Lower lobe of right lung (tissue), 2 donors: ENCODE data around the gene ISG15. TPM values are rescaled to one million over a fixed set of nuclear protein-coding genes. Genes with fewer than 3 reads are reported as not detected.

Experiments
- ATAC-seq, 2 donors: fragments of 200-7000 bp; cut with Tn5 transposase; one replicate each; pipeline ENCODE4 v1.9.1; 2020 to 2022; ENCODE audit warnings: mild to moderate bottlenecking in 2 of 2, moderate library complexity in 2 of 2
- DNase-seq: peaks from one replicate; pipeline ENCODE4 v3.0.0-alpha.2; 2020
- H3K27ac ChIP-seq: fragments of 200-600 bp; one replicate; pipeline ENCODE4 v1.8.0; 2022
- H3K27me3 ChIP-seq: fragments of 200-600 bp; one replicate; pipeline ENCODE4 v1.8.0; 2022; ENCODE audit warnings: low read depth
- H3K36me3 ChIP-seq: fragments of 200-600 bp; one replicate; pipeline ENCODE4 v1.8.0; 2022; ENCODE audit warnings: mild to moderate bottlenecking
- H3K4me1 ChIP-seq: fragments of 200-600 bp; one replicate; pipeline ENCODE4 v1.8.0; 2022
- H3K4me3 ChIP-seq: fragments of 200-600 bp; one replicate; pipeline ENCODE4 v1.8.0; 2022; ENCODE audit warnings: mild to moderate bottlenecking
- H3K9me3 ChIP-seq: fragments of 200-600 bp; one replicate; pipeline ENCODE4 v1.8.0; 2022
- CTCF ChIP-seq: fragments of 200-600 bp; IDR thresholded peaks from one replicate; pipeline ENCODE4 v1.8.0; 2022; ENCODE audit warnings: antibody characterized with exemption, mild to moderate bottlenecking
- intact Hi-C: fragments of 100-400 bp; cut with DNase I; formaldehyde crosslinking; loops from one replicate; pipeline ENCODE4 v1.11.0; 2022
- total RNA-seq: library from RNA; stranded (reverse); fragmentation: NEBNext Ultra II Directional; extraction: Animal tissue kit (Norgen Biotek cat#: 25700); gene quantifications from one replicate; pipeline ENCODE4 v1.2.1, GENCODE V29; 2021
- donor health status: DM: no; HTN: yes; CAD: no; lungs with severe emphysema.

Gene ISG15
- total RNA-seq, 1 donor from 2014 or later = 76.9 TPM

GRCh38 chr1:970242-970972, 42.9 kb upstream of the ISG15 start:
- Histone ChIP-seq H3K9me3 (no peaks in the 10 kb centered on the region), H3K4me1 (peaks cover 18% of the 10 kb centered on the region), H3K27ac (no peak overlapping the region), H3K36me3 (no peaks in the 10 kb centered on the region), H3K4me3 (no peak overlapping the region), H3K27me3 (peaks cover 63% of the 10 kb centered on the region)
- intact Hi-C loops = no loop called here
- no peak for DNase-seq
- no peak for TF ChIP-seq CTCF
- no peak for ATAC-seq

- Histone ChIP-seq H3K4me1 (peaks cover 20% of the 10 kb centered on the region), H3K9me3 (no peaks in the 10 kb centered on the region), H3K27ac (no peak overlapping the region), H3K36me3 (no peaks in the 10 kb centered on the region), H3K4me3 (no peak overlapping the region), H3K27me3 (peaks cover 69% of the 10 kb centered on the region)
- DNase-seq = no peak
- no peak for TF ChIP-seq CTCF
- no peak for ATAC-seq
- intact Hi-C loops = no loop called here
Observed at GRCh38 chr1:970973-971730, 42.1 kb upstream of the ISG15 start.

GRCh38 chr1:971751-972506, 41.4 kb upstream of the ISG15 start:
- no peak for TF ChIP-seq CTCF
- intact Hi-C loops = no loop called here
- ATAC-seq (no peak), DNase-seq (no peak)
- peaks cover 16% of the 10 kb centered on the region for H3K4me1 ChIP-seq
- H3K4me3 ChIP-seq = no peak overlapping the region
- H3K9me3 ChIP-seq = no peaks in the 10 kb centered on the region
- H3K27ac ChIP-seq = no peak overlapping the region
- H3K36me3 ChIP-seq = no peaks in the 10 kb centered on the region
- peaks cover 72% of the 10 kb centered on the region for H3K27me3 ChIP-seq

GRCh38 chr1:972726-973458, 40.4 kb upstream of the ISG15 start:
- intact Hi-C loops = no loop called here

More at GRCh38 chr1:972726-973458, 40.4 kb upstream of the ISG15 start:
- no peaks in the 10 kb centered on the region for H3K9me3 ChIP-seq
- no peak overlapping the region for H3K4me3 ChIP-seq
- no peak for TF ChIP-seq CTCF
- no peaks in the 10 kb centered on the region for H3K36me3 ChIP-seq
- DNase-seq (no peak), ATAC-seq (no peak)
- H3K27ac ChIP-seq = no peak overlapping the region
- H3K27me3 ChIP-seq = peaks cover 69% of the 10 kb centered on the region
- H3K4me1 ChIP-seq = peaks cover 11% of the 10 kb centered on the region
